Activated T-helper 1 cell treated with Interleukin-2 at 50 U/mL for 16 hours (primary cell): ENCODE measurements around the gene DRC1.

ENCODE experiments used
- DNase-seq: peaks from one replicate; pipeline ENCODE4 v3.0.0-alpha.2; 2020; ENCODE audit warnings: low read depth

The DRC1 gene

GRCh38 chr2:26399771-26400376 lies 1.8 kb upstream of the DRC1 start:
- no peak for DNase-seq

- DNase-seq = no peak
Observed at GRCh38 chr2:26400723-26401122, 997 bp upstream of the DRC1 start.

GRCh38 chr2:26407526-26407925 lies 5.8 kb downstream of the DRC1 start:
- no peak for DNase-seq

GRCh38 chr2:26409785-26410184 lies 8.1 kb downstream of the DRC1 start:
- no peak for DNase-seq

GRCh38 chr2:26410764-26411243 lies 9.1 kb downstream of the DRC1 start:
- no peak for DNase-seq

GRCh38 chr2:26411419-26411818 lies 9.7 kb downstream of the DRC1 start:
- DNase-seq = no peak

- no peak for DNase-seq
Observed at GRCh38 chr2:26412091-26412673, 10.5 kb downstream of the DRC1 start.

GRCh38 chr2:26414311-26414710 lies 12.6 kb downstream of the DRC1 start:
- no peak for DNase-seq

- no peak for DNase-seq
Observed at GRCh38 chr2:26421961-26422360, 20.2 kb downstream of the DRC1 start.

GRCh38 chr2:26422947-26423629 lies 21.4 kb downstream of the DRC1 start:
- DNase-seq = no peak

- no peak for DNase-seq
Observed at GRCh38 chr2:26423750-26424149, 22.0 kb downstream of the DRC1 start.

- no peak for DNase-seq
Observed at GRCh38 chr2:26424221-26424620, 22.5 kb downstream of the DRC1 start.

GRCh38 chr2:26428846-26429245 lies 27.1 kb downstream of the DRC1 start:
- DNase-seq = no peak

GRCh38 chr2:26429779-26430578 lies 28.3 kb downstream of the DRC1 start:
- no peak for DNase-seq

GRCh38 chr2:26430826-26431225 lies 29.1 kb downstream of the DRC1 start:
- no peak for DNase-seq

- DNase-seq = no peak
Observed at GRCh38 chr2:26432363-26432762, 30.6 kb downstream of the DRC1 start.

GRCh38 chr2:26432859-26433258 lies 31.1 kb downstream of the DRC1 start:
- no peak for DNase-seq

- no peak for DNase-seq
Observed at GRCh38 chr2:26435106-26435505, 33.4 kb downstream of the DRC1 start.

- no peak for DNase-seq
Observed at GRCh38 chr2:26438526-26438925, 36.8 kb downstream of the DRC1 start.

GRCh38 chr2:26438926-26439325 lies 37.2 kb downstream of the DRC1 start:
- DNase-seq = no peak

- DNase-seq = no peak
Observed at GRCh38 chr2:26442301-26442700, 40.6 kb downstream of the DRC1 start.

- DNase-seq = no peak
Observed at GRCh38 chr2:26442707-26443106, 41.0 kb downstream of the DRC1 start.

GRCh38 chr2:26444236-26444635 lies 42.5 kb downstream of the DRC1 start:
- DNase-seq = no peak
